Right lobe of liver (tissue), 6 donors: ENCODE measurements around the gene TGFB2. TPM values are rescaled to one million over a fixed set of nuclear protein-coding genes. Genes with fewer than 3 reads are reported as not detected.

Experiments
- ATAC-seq, 4 donors: fragments of 200-7000 bp; cut with Tn5 transposase; one replicate each; pipeline ENCODE4 v1.9.1; 2020; ENCODE audit warnings: mild to moderate bottlenecking in 4 of 4, moderate library complexity in 4 of 4
- DNase-seq, 3 donors: peaks; one replicate each; pipeline ENCODE4 v3.0.0-alpha.2; 2020
- H3K27ac ChIP-seq, 3 donors: fragments of 200-600 bp; one replicate each; pipeline ENCODE4 v1.8.0; 2022
- H3K27me3 ChIP-seq, 2 donors: fragments of 200-600 bp; one replicate each; pipeline ENCODE4 v1.8.0; 2022
- H3K36me3 ChIP-seq, 4 donors: fragments of 200-600 bp; sonication (generic) in 1 of 4; one replicate each; pipeline versions ENCODE4 v1.5.1 to v1.8.0; 2017 to 2022; ENCODE audit warnings: control low read depth in 1 of 4
- H3K4me1 ChIP-seq, 4 donors: fragments of 200-600 bp; sonication (generic) in 1 of 4; one replicate each; pipeline versions ENCODE4 v1.5.1 to v1.8.0; 2017 to 2022; ENCODE audit warnings: control low read depth in 1 of 4
- H3K4me3 ChIP-seq, 3 donors: fragments of 200-600 bp; one replicate each; pipeline ENCODE4 v1.8.0; 2022
- H3K9me3 ChIP-seq, 4 donors: fragments of 200-600 bp; sonication (generic) in 1 of 4; one replicate each; pipeline versions ENCODE4 v1.5.1 to v1.8.0; 2017 to 2022; ENCODE audit warnings: control low read depth in 1 of 4
- POLR2A ChIP-seq: fragments of 450-650 bp; IDR thresholded peaks from one replicate; pipeline ENCODE4 v1.6.1; 2017; ENCODE audit warnings: antibody characterized with exemption, mild to moderate bottlenecking
- WGBS: methylation state at CpG from one replicate; pipeline ENCODE4 v1.1.6; 2018; ENCODE audit warnings: low coverage, low lambda C conversion rate; ENCODE audit not compliant: insufficient coverage; ENCODE audit errors: missing lambda C conversion rate; 5-methylcytosine and 5-hydroxymethylcytosine counted together
- intact Hi-C, 2 donors: fragments of 100-400 bp; cut with DNase I; formaldehyde crosslinking; loops; one replicate each; pipeline versions ENCODE4 v1.11.2 to v1.14.1; 2022
- total RNA-seq, 6 experiments: library from RNA; depleted of rRNA in 2 of 6; stranded (reverse); fragments of >200 nt in 2 of 6; fragmentation: NEBNext Ultra II Directional in 3 of 6; extraction: Animal tissue kit (Norgen Biotek cat#: 25700) in 3 of 6; gene quantifications; one replicate each; pipeline versions ENCODE4 v1.1.0 to v1.2.4, GENCODE V29; 2016 to 2023
- TF ChIP-seq, protein P1 (sequence below), 4 donors: fragments of 200-600 bp in 3 of 4; fragments of 450-650 bp in 1 of 4; IDR thresholded peaks; one replicate each; pipeline versions ENCODE4 v1.5.1 to v1.8.0; 2016 to 2022; ENCODE audit warnings: antibody characterized with exemption in 4 of 4, mild to moderate bottlenecking in 2 of 4
- donor health status: DM: no; HTN: yes; CAD: no.
- donor health status: DM: no; HTN: no; CAD: no.
- donor health status: DM: no; HTN: no; CAD: no.
- donor health status: DM: no; HTN: yes; CAD: no.
- donor health status: DM: no; HTN: yes; CAD: no.

Gene TGFB2
- total RNA-seq, 6 experiments from 2014 or later, result 0.18 to 2.8 (median 0.34) TPM

DNA sequence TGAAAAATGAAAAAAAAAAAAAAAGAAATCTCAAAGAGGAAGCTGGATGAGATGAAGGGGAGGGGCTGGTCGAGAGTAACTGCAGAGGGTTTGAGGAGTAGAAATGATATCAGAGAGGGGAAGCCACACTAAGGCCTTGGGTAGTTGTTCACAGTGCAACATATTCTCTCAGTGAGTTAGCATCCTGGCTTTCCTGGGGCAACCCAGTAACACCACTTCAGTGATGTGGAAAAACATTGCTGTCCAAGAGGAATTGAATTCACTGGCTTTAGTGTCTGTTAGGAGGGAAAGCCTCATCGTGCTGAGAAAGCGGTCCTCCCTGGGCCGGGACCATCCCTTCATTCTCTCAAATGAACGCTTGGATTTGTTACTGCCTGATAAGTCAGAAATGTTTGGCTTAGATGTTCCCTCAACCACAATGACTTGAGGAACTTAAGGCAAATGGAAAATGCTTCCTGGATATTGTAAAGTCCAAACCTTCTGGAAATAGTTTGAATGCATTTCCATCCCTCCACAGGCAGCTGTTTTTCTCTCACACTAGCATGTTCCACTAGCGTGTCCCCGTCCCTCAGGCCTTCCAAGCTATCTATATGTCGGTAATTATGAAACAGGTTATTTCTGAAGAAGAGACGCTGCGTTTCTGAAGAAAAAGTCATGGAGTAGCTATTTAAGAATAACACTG, 12.2 kb downstream of the TGFB2 start:
- DNase-seq (no peak), ATAC-seq (no peak)
- no peaks in the 10 kb centered on the region for H3K27me3 ChIP-seq
- TF ChIP-seq POLR2A, result no peak
- TF ChIP-seq, protein P1, sequence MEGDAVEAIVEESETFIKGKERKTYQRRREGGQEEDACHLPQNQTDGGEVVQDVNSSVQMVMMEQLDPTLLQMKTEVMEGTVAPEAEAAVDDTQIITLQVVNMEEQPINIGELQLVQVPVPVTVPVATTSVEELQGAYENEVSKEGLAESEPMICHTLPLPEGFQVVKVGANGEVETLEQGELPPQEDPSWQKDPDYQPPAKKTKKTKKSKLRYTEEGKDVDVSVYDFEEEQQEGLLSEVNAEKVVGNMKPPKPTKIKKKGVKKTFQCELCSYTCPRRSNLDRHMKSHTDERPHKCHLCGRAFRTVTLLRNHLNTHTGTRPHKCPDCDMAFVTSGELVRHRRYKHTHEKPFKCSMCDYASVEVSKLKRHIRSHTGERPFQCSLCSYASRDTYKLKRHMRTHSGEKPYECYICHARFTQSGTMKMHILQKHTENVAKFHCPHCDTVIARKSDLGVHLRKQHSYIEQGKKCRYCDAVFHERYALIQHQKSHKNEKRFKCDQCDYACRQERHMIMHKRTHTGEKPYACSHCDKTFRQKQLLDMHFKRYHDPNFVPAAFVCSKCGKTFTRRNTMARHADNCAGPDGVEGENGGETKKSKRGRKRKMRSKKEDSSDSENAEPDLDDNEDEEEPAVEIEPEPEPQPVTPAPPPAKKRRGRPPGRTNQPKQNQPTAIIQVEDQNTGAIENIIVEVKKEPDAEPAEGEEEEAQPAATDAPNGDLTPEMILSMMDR (IDR thresholded peaks at IDR 0.05), result no peak
- intact Hi-C loops, result no loop called here
- H3K27ac ChIP-seq, result no peak overlapping the region
- no peaks in the 10 kb centered on the region for H3K9me3 ChIP-seq
- H3K4me3 ChIP-seq, result no peak overlapping the region
- WGBS, result 67% methylated on average over 10 of the region's 10 CpGs
- H3K4me1 ChIP-seq, result no peaks in the 10 kb centered on the region
- no peaks in the 10 kb centered on the region for H3K36me3 ChIP-seq

DNA sequence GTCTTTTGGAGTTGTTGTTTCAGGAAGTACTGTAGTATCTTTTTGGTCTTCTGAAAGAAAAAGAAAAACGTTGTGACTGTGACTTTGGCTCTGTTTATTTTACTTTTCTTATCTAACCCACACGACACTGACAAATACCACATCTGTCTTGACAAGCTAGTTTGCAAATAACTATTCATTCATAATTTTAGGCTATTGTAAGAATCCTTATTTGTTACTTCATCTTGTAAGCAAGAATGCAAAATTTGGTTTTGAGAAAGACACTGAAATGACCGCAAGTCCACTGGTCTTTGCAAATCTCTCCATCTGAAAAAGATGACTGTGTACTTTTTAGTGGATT, 12.7 kb downstream of the TGFB2 start:
- intact Hi-C loops, result no loop called here
- WGBS, result 38% methylated on average over 3 of the region's 3 CpGs

DNA sequence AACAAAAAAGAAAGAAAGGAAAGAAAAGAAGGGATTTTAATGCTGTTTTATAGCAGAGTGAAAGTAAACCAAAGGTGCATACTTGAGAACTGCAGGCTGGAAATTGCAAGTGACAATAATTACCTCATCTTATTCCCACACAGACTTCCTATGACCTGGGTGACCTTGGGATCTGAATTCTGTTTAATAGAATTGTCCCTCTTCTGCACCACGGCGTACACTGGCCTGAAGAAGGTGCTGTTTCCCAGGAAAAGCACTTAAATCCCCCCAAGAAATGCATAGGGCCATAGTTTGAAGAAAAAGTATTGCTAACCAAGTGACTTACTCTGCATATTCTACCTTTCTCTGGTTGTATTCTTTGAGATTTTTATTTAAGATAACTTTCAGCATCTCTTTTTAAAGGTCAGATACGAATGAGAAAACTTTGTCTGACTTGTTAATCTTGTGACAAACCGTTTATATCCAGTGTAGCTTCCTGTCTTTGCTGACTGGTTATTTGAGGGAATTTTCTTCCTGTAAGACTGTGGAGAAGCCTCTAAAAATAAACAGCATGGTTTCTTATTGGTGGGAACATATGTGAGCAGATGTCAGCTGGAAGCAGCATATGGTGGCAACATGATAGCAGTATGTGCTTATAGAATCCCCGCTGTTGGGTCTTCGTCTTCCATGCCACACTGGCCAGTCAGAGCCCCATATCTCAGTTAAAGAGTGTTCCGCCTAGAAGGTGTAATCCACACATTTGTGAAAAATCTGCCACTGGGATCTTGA, 16.3 kb downstream of the TGFB2 start:
- no peak for TF ChIP-seq POLR2A
- TF ChIP-seq, protein P1 (IDR thresholded peaks at IDR 0.05), result peak; percentile 25 to 41 (median 37)
- intact Hi-C loops, result no loop called here
- H3K4me1 ChIP-seq, result no peaks in the 10 kb centered on the region
- ATAC-seq, result peak in 3 of 4 donors; percentile 51 to 78 (median 52)
- no peaks in the 10 kb centered on the region for H3K9me3 ChIP-seq
- no peaks in the 10 kb centered on the region for H3K27me3 ChIP-seq
- DNase-seq, result no peak
- WGBS, result 63% methylated on average over 7 of the region's 7 CpGs
- no peaks in the 10 kb centered on the region for H3K36me3 ChIP-seq
- H3K4me3 ChIP-seq, result no peak overlapping the region
- no peak overlapping the region for H3K27ac ChIP-seq

More for the DNA sequence above, 12.7 kb downstream of the TGFB2 start:
- H3K4me3 ChIP-seq, result no peak overlapping the region
- H3K36me3 ChIP-seq, result no peaks in the 10 kb centered on the region
- H3K9me3 ChIP-seq, result no peaks in the 10 kb centered on the region
- H3K4me1 ChIP-seq, result no peaks in the 10 kb centered on the region
- H3K27ac ChIP-seq, result no peak overlapping the region
- DNase-seq, result no peak
- ATAC-seq, result no peak
- no peak for TF ChIP-seq POLR2A
- TF ChIP-seq, protein P1 (IDR thresholded peaks at IDR 0.05), result no peak
- no peaks in the 10 kb centered on the region for H3K27me3 ChIP-seq

DNA sequence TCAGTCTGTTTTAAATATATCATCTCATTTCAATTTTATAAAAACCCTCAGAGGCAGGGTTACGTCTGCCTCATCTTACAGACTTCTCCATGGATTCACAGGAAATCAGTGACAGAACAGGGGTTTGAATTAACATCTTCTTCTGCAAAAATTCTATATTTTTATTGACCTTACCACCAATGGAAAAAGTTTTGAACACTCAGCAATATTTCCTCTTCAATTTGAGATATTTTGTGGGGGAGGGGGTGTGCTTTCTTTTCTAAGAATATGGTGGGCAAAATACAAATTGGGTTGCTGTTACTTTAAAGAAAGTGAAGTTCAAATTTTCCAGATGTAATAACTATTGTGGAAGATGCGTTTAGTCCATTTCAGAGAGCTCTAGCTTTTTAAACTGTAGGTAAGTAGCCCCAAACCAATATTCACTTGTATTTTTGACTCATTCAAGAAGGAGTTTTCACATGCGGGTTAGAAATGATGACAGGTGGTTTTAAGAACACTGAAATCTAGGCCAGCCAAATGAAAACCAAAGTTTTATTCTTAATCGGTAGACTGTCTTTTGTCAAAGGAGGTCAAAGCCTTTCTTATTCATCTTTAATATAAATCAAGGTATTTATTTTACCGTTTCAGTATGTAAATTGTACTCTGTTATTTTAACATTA, 17.4 kb downstream of the TGFB2 start:
- H3K9me3 ChIP-seq, result no peaks in the 10 kb centered on the region
- no peak for ATAC-seq
- H3K4me3 ChIP-seq, result no peak overlapping the region
- no peak for TF ChIP-seq POLR2A
- TF ChIP-seq, protein P1 (IDR thresholded peaks at IDR 0.05), result no peak
- intact Hi-C loops, result no loop called here
- no peaks in the 10 kb centered on the region for H3K4me1 ChIP-seq
- DNase-seq, result no peak
- no peaks in the 10 kb centered on the region for H3K36me3 ChIP-seq
- 87% methylated on average over 5 of the region's 5 CpGs for WGBS
- no peak overlapping the region for H3K27ac ChIP-seq
- no peaks in the 10 kb centered on the region for H3K27me3 ChIP-seq
